Measurements from ENCODE around the gene PATZ1.
"Not testable (repeated sequence)": the region's sequence is repeated elsewhere in the genome, so short reads cannot be mapped to it uniquely, and the experiment has no call there.

PATZ1 gene, protein sequence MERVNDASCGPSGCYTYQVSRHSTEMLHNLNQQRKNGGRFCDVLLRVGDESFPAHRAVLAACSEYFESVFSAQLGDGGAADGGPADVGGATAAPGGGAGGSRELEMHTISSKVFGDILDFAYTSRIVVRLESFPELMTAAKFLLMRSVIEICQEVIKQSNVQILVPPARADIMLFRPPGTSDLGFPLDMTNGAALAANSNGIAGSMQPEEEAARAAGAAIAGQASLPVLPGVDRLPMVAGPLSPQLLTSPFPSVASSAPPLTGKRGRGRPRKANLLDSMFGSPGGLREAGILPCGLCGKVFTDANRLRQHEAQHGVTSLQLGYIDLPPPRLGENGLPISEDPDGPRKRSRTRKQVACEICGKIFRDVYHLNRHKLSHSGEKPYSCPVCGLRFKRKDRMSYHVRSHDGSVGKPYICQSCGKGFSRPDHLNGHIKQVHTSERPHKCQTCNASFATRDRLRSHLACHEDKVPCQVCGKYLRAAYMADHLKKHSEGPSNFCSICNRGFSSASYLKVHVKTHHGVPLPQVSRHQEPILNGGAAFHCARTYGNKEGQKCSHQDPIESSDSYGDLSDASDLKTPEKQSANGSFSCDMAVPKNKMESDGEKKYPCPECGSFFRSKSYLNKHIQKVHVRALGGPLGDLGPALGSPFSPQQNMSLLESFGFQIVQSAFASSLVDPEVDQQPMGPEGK

DNA sequence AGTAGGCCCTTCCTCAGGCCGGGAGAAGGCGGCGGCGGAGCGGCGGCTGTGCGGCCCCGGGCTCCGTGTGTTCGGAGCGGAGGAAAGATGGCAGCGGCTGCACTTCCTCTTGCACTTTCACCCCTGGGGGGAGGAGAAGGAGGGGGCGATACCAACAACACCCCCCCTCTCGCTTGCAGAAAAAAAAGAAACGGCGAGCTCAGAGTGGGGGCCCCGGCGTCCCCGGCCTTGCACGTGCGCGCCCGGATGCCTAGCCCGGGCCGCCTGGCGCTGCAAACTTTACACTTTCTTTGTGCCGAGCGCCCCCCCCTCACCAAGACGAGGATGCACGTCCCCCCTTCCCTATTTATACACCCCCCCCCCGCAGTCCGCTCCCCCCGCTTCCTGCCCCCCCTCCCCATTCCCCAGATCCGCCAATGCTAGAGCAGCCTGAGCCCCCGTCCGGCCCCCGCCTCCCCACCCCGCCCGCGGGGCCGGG is at the start of gene PATZ1:
TSS of gene PATZ1 (minus strand) at position 92 of the 478 bp plus-strand sequence. CDS start 744 bp downstream, outside the sequence.
- H3K4me3 ChIP-seq (ENCODE audit: low read length in 2 of 2): peak within 1 kb of the TSS; percentile 76 to 78
- H3K4me1 ChIP-seq (ENCODE audit: control insufficient read depth in 2 of 2, insufficient read depth in 2 of 2, low read length in 2 of 2): peaks cover 35 to 37% of the 10 kb centered on the region in 2 donors

GRCh38 chr22:31394326-31394725 is 48.2 kb upstream of the PATZ1 start:
- no peaks in the 10 kb centered on the region for H3K9me3 ChIP-seq (ENCODE audit: control insufficient read depth in 2 of 2, low read length in 2 of 2)
- no peaks in the 10 kb centered on the region for H3K4me1 ChIP-seq (ENCODE audit: control insufficient read depth in 2 of 2, insufficient read depth in 2 of 2, low read length in 2 of 2)
- H3K36me3 ChIP-seq (ENCODE audit: control insufficient read depth in 2 of 2, insufficient read depth in 2 of 2, low read length in 2 of 2): no peaks in the 10 kb centered on the region
- no peaks in the 10 kb centered on the region for H3K27me3 ChIP-seq (ENCODE audit: control insufficient read depth in 2 of 2, insufficient read depth in 2 of 2, low read length in 2 of 2)
- H3K4me3 ChIP-seq (ENCODE audit: low read length in 2 of 2): no peak overlapping the region
- no peak overlapping the region for H3K9ac ChIP-seq (ENCODE audit: low read depth in 1 of 2, low read length in 2 of 2)
- no peak overlapping the region for H3K27ac ChIP-seq (ENCODE audit: low read depth in 2 of 2, low read length in 2 of 2)

More for the DNA sequence above, at the start of gene PATZ1:
- H3K9ac ChIP-seq (ENCODE audit: low read depth in 1 of 2, low read length in 2 of 2): peak within 1 kb of the TSS; percentile 64 to 70
- peak within 1 kb of the TSS; percentile 64 to 86 for H3K27ac ChIP-seq (ENCODE audit: low read depth in 2 of 2, low read length in 2 of 2)
- no peaks in the 10 kb centered on the region for H3K9me3 ChIP-seq (ENCODE audit: control insufficient read depth in 2 of 2, low read length in 2 of 2)
- no peaks in the 10 kb centered on the region for H3K27me3 ChIP-seq (ENCODE audit: control insufficient read depth in 2 of 2, insufficient read depth in 2 of 2, low read length in 2 of 2)
- peaks cover 7 to 12% of the 10 kb centered on the region in 2 donors for H3K36me3 ChIP-seq (ENCODE audit: control insufficient read depth in 2 of 2, insufficient read depth in 2 of 2, low read length in 2 of 2)

DNA sequence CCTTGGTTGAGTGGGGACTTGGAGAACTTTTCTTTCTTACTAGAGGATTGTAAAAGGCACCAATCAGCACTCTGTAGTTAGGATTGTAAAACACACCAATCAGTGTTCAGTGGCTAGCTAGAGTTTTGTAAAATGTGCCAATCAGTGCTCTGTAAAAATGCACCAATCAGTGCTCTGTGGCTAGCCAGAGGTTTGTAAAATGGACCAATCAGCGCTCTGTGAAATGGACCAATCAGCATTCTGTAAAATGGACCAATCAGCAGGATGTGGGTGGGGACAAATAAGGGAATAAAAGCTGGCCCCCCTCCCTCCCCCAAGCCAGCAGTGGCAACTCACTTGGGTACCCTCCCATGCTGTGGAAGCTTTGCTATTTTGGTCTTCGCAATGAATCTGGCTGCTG is 47.7 kb upstream of the PATZ1 start:
- H3K36me3 ChIP-seq (ENCODE audit: control insufficient read depth in 2 of 2, insufficient read depth in 2 of 2, low read length in 2 of 2): no peaks in the 10 kb centered on the region
- no peaks in the 10 kb centered on the region for H3K9me3 ChIP-seq (ENCODE audit: control insufficient read depth in 2 of 2, low read length in 2 of 2)
- no peak overlapping the region for H3K27ac ChIP-seq (ENCODE audit: low read depth in 2 of 2, low read length in 2 of 2)
- H3K9ac ChIP-seq (ENCODE audit: low read depth in 1 of 2, low read length in 2 of 2): no peak overlapping the region
- no peak overlapping the region for H3K4me3 ChIP-seq (ENCODE audit: low read length in 2 of 2)
- no peaks in the 10 kb centered on the region for H3K27me3 ChIP-seq (ENCODE audit: control insufficient read depth in 2 of 2, insufficient read depth in 2 of 2, low read length in 2 of 2)
- H3K4me1 ChIP-seq (ENCODE audit: control insufficient read depth in 2 of 2, insufficient read depth in 2 of 2, low read length in 2 of 2): no peaks in the 10 kb centered on the region

GRCh38 chr22:31378651-31379050 is 32.5 kb upstream of the PATZ1 start:
- not testable (repeated sequence) for H3K9ac ChIP-seq (ENCODE audit: low read depth in 1 of 2, low read length in 2 of 2); H3K27me3 ChIP-seq (ENCODE audit: control insufficient read depth in 2 of 2, insufficient read depth in 2 of 2, low read length in 2 of 2); H3K27ac ChIP-seq (ENCODE audit: low read depth in 2 of 2, low read length in 2 of 2); H3K9me3 ChIP-seq (ENCODE audit: control insufficient read depth in 2 of 2, low read length in 2 of 2); H3K4me3 ChIP-seq (ENCODE audit: low read length in 2 of 2); H3K36me3 ChIP-seq (ENCODE audit: control insufficient read depth in 2 of 2, insufficient read depth in 2 of 2, low read length in 2 of 2); H3K4me1 ChIP-seq (ENCODE audit: control insufficient read depth in 2 of 2, insufficient read depth in 2 of 2, low read length in 2 of 2)

DNA sequence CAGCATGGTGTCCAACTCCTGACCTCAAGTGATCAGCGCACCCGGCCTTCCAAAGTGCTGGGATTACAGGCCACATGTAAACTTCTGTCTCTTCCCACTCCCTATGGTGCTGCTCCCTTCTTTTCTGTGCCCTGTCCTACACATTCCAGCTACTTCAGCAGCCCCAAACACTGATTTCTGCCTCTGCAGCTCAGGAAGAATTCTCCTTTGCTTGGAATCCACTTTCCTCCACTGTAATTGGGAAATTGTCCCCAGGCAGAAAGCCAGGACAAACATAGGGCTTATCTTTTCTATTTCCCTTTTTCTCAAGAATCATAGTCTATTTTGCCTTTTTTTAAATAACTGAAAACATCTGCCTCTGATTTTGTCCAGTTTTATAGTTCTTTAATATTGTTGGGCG is 32.0 kb upstream of the PATZ1 start:
- Histone ChIP-seq H3K4me1 (ENCODE audit: control insufficient read depth in 2 of 2, insufficient read depth in 2 of 2, low read length in 2 of 2) (no peaks in the 10 kb centered on the region), H3K27ac (ENCODE audit: low read depth in 2 of 2, low read length in 2 of 2) (no peak overlapping the region), H3K4me3 (ENCODE audit: low read length in 2 of 2) (no peak overlapping the region), H3K9ac (ENCODE audit: low read depth in 1 of 2, low read length in 2 of 2) (no peak overlapping the region), H3K27me3 (ENCODE audit: control insufficient read depth in 2 of 2, insufficient read depth in 2 of 2, low read length in 2 of 2) (no peaks in the 10 kb centered on the region), H3K9me3 (ENCODE audit: control insufficient read depth in 2 of 2, low read length in 2 of 2) (no peaks in the 10 kb centered on the region), H3K36me3 (ENCODE audit: control insufficient read depth in 2 of 2, insufficient read depth in 2 of 2, low read length in 2 of 2) (no peaks in the 10 kb centered on the region)

- Histone ChIP-seq H3K9me3 (ENCODE audit: control insufficient read depth in 2 of 2, low read length in 2 of 2) (no peaks in the 10 kb centered on the region), H3K27ac (ENCODE audit: low read depth in 2 of 2, low read length in 2 of 2) (no peak overlapping the region), H3K9ac (ENCODE audit: low read depth in 1 of 2, low read length in 2 of 2) (no peak overlapping the region), H3K27me3 (ENCODE audit: control insufficient read depth in 2 of 2, insufficient read depth in 2 of 2, low read length in 2 of 2) (no peaks in the 10 kb centered on the region), H3K4me1 (ENCODE audit: control insufficient read depth in 2 of 2, insufficient read depth in 2 of 2, low read length in 2 of 2) (no peaks in the 10 kb centered on the region), H3K36me3 (ENCODE audit: control insufficient read depth in 2 of 2, insufficient read depth in 2 of 2, low read length in 2 of 2) (no peaks in the 10 kb centered on the region), H3K4me3 (ENCODE audit: low read length in 2 of 2) (no peak overlapping the region)
These were observed 31.5 kb upstream of the PATZ1 start for GRCh38 chr22:31377612-31378011.

GRCh38 chr22:31367426-31367825 is 21.3 kb upstream of the PATZ1 start:
- Histone ChIP-seq H3K4me1 (ENCODE audit: control insufficient read depth in 2 of 2, insufficient read depth in 2 of 2, low read length in 2 of 2) (no peaks in the 10 kb centered on the region), H3K27me3 (ENCODE audit: control insufficient read depth in 2 of 2, insufficient read depth in 2 of 2, low read length in 2 of 2) (no peaks in the 10 kb centered on the region), H3K9ac (ENCODE audit: low read depth in 1 of 2, low read length in 2 of 2) (no peak overlapping the region), H3K36me3 (ENCODE audit: control insufficient read depth in 2 of 2, insufficient read depth in 2 of 2, low read length in 2 of 2) (no peaks in the 10 kb centered on the region), H3K9me3 (ENCODE audit: control insufficient read depth in 2 of 2, low read length in 2 of 2) (no peaks in the 10 kb centered on the region), H3K4me3 (ENCODE audit: low read length in 2 of 2) (no peak overlapping the region), H3K27ac (ENCODE audit: low read depth in 2 of 2, low read length in 2 of 2) (no peak overlapping the region)

GRCh38 chr22:31363885-31364465 is 17.8 kb upstream of the PATZ1 start:
- no peaks in the 10 kb centered on the region for H3K27me3 ChIP-seq (ENCODE audit: control insufficient read depth in 2 of 2, insufficient read depth in 2 of 2, low read length in 2 of 2)
- H3K4me3 ChIP-seq (ENCODE audit: low read length in 2 of 2): no peak overlapping the region
- no peak overlapping the region for H3K9ac ChIP-seq (ENCODE audit: low read depth in 1 of 2, low read length in 2 of 2)
- H3K9me3 ChIP-seq (ENCODE audit: control insufficient read depth in 2 of 2, low read length in 2 of 2): no peaks in the 10 kb centered on the region
- H3K36me3 ChIP-seq (ENCODE audit: control insufficient read depth in 2 of 2, insufficient read depth in 2 of 2, low read length in 2 of 2): no peaks in the 10 kb centered on the region
- no peaks in the 10 kb centered on the region for H3K4me1 ChIP-seq (ENCODE audit: control insufficient read depth in 2 of 2, insufficient read depth in 2 of 2, low read length in 2 of 2)
- no peak overlapping the region for H3K27ac ChIP-seq (ENCODE audit: low read depth in 2 of 2, low read length in 2 of 2)

- no peak overlapping the region for H3K27ac ChIP-seq (ENCODE audit: low read depth in 2 of 2, low read length in 2 of 2)
These were observed 15.6 kb upstream of the PATZ1 start for GRCh38 chr22:31361743-31362142.

DNA sequence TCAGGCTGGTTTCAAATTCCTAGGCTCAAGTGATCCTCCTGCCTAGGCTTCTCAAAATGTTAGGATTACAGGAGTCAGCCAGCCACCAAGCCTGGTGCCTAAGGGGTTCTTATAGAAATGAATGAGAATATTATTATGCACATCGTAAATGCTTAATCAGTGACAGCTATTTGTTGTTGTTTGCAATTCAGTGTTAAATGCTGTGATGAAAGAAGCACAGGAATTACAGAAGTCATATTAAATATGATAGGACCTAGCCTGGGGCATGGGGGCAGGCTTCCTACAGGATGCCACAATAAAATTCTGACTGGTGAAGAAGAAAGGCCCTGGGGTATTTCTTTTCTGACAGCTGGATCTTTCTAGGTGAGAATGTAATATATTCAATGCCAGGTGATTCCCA is 13.9 kb upstream of the PATZ1 start:
- H3K4me3 ChIP-seq (ENCODE audit: low read length in 2 of 2): no peak overlapping the region
- H3K36me3 ChIP-seq (ENCODE audit: control insufficient read depth in 2 of 2, insufficient read depth in 2 of 2, low read length in 2 of 2): no peaks in the 10 kb centered on the region
- H3K27ac ChIP-seq (ENCODE audit: low read depth in 2 of 2, low read length in 2 of 2): no peak overlapping the region
- no peaks in the 10 kb centered on the region for H3K4me1 ChIP-seq (ENCODE audit: control insufficient read depth in 2 of 2, insufficient read depth in 2 of 2, low read length in 2 of 2)
- no peaks in the 10 kb centered on the region for H3K9me3 ChIP-seq (ENCODE audit: control insufficient read depth in 2 of 2, low read length in 2 of 2)
- H3K9ac ChIP-seq (ENCODE audit: low read depth in 1 of 2, low read length in 2 of 2): no peak overlapping the region
- H3K27me3 ChIP-seq (ENCODE audit: control insufficient read depth in 2 of 2, insufficient read depth in 2 of 2, low read length in 2 of 2): no peaks in the 10 kb centered on the region

More at GRCh38 chr22:31361743-31362142, 15.6 kb upstream of the PATZ1 start:
- H3K36me3 ChIP-seq (ENCODE audit: control insufficient read depth in 2 of 2, insufficient read depth in 2 of 2, low read length in 2 of 2): no peaks in the 10 kb centered on the region
- no peaks in the 10 kb centered on the region for H3K27me3 ChIP-seq (ENCODE audit: control insufficient read depth in 2 of 2, insufficient read depth in 2 of 2, low read length in 2 of 2)
- no peak overlapping the region for H3K4me3 ChIP-seq (ENCODE audit: low read length in 2 of 2)
- no peaks in the 10 kb centered on the region for H3K4me1 ChIP-seq (ENCODE audit: control insufficient read depth in 2 of 2, insufficient read depth in 2 of 2, low read length in 2 of 2)
- H3K9me3 ChIP-seq (ENCODE audit: control insufficient read depth in 2 of 2, low read length in 2 of 2): no peaks in the 10 kb centered on the region
- no peak overlapping the region for H3K9ac ChIP-seq (ENCODE audit: low read depth in 1 of 2, low read length in 2 of 2)

Measured in mucosa of rectum (tissue), 2 donors.